Measurements from ENCODE around the gene FAM76B. TPM values are rescaled to one million over a fixed set of nuclear protein-coding genes. Genes with fewer than 3 reads are reported as not detected.

FAM76B gene
- total and polyA plus RNA-seq, 9 of the 15 experiments (the other 6 are each of a cell fraction or from before 2014, with no cell fraction given): 22.5 to 60.0 (median 35.0) TPM

- TF ChIP-seq RFX7 (CRISPR knock-in tag; IDR thresholded peaks at IDR 0.05) (no peak), CBX5 (IDR thresholded peaks at IDR 0.05; ENCODE audit: borderline replicate concordance, low read depth) (no peak), TEAD2 (tag; IDR thresholded peaks at IDR 0.05) (no peak), USF1 (CRISPR knock-in tag; IDR thresholded peaks at IDR 0.05) (no peak), MYC (IDR thresholded peaks at IDR 0.05; ENCODE audit: low read depth, low read length) (no peak), MYC (CRISPR knock-in tag; IDR thresholded peaks at IDR 0.05; ENCODE audit: borderline replicate concordance, low read depth) (peak; percentile 33; the same call in 1 of the 2 replicates), FOXJ3 (CRISPR knock-in tag; IDR thresholded peaks at IDR 0.05) (no peak), MGA (IDR thresholded peaks at IDR 0.05) (no peak; the same call in 1 of the 2 replicates), NR0B1 (IDR thresholded peaks at IDR 0.05; ENCODE audit: partially characterized antibody) (no peak), HMGXB4 (CRISPR knock-in tag; IDR thresholded peaks at IDR 0.05) (no peak), RAD51 (IDR thresholded peaks at IDR 0.05; ENCODE audit: borderline replicate concordance, low read depth) (no peak), ZNF311 (CRISPR knock-in tag; IDR thresholded peaks at IDR 0.05) (no peak)
Observed at GRCh38 chr11:95790123-95790932, 746 bp upstream of the FAM76B start, which contains the start of gene CEP57 (continued).

All from K562 (cell line).